Thymus (tissue), 11 donors: ENCODE measurements around the gene MTUS2. TPM values are rescaled to one million over a fixed set of nuclear protein-coding genes. Genes with fewer than 3 reads are reported as not detected.

Experiments used
- DNase-seq, 9 donors: peaks; one replicate each; pipeline ENCODE4 v3.0.0-alpha.2; 2013; ENCODE audit warnings: low spot score in 9 of 9, low read depth in 6 of 9, missing footprints in 1 of 9
- H3K27ac ChIP-seq, 2 donors: one replicate each; pipeline ENCODE4 v1.5.1; 2013; ENCODE audit warnings: control low read depth in 1 of 2, low read depth in 1 of 2, low read length in 1 of 2, mild to moderate bottlenecking in 1 of 2, moderate library complexity in 1 of 2
- H3K27me3 ChIP-seq, 2 donors: one replicate each; pipeline ENCODE4 v1.5.1; 2013; ENCODE audit warnings: low read length in 1 of 2; ENCODE audit not compliant: control insufficient read depth in 2 of 2, insufficient read depth in 1 of 2
- H3K36me3 ChIP-seq, 2 donors: one replicate each; pipeline ENCODE4 v1.5.1; 2013; ENCODE audit warnings: low read length in 1 of 2, mild to moderate bottlenecking in 1 of 2, moderate library complexity in 1 of 2; ENCODE audit not compliant: control insufficient read depth in 2 of 2, insufficient read depth in 2 of 2
- H3K4me1 ChIP-seq, 2 donors: one replicate each; pipeline ENCODE4 v1.5.1; 2013; ENCODE audit warnings: low read length in 2 of 2; ENCODE audit not compliant: control insufficient read depth in 2 of 2, insufficient read depth in 2 of 2
- H3K4me3 ChIP-seq, 2 donors: one replicate each; pipeline ENCODE4 v1.5.1; 2013; ENCODE audit warnings: low read length in 2 of 2, control low read depth in 1 of 2, mild to moderate bottlenecking in 1 of 2
- H3K9me3 ChIP-seq, 2 donors: one replicate each; pipeline ENCODE4 v1.5.1; 2013; ENCODE audit warnings: low read length in 1 of 2, mild to moderate bottlenecking in 1 of 2; ENCODE audit not compliant: control insufficient read depth in 2 of 2, insufficient read depth in 1 of 2
- WGBS: extraction: QIAGEN DNeasy Blood & Tissue Kit; methylation state at CpG from one replicate; pipeline ENCODE4 v1.1.7; 2013; 5-methylcytosine and 5-hydroxymethylcytosine counted together
- polyA plus RNA-seq: library from polyadenylated mRNA; stranded (reverse); fragments of 200-250 nt; gene quantifications from one replicate; pipeline ENCODE4 v1.2.3, GENCODE V29; 2013
- total RNA-seq: library from RNA; stranded (reverse); fragments of 120-200 nt; gene quantifications from one replicate; pipeline ENCODE4 v1.2.4, GENCODE V29; 2013
- donor health status: healthy.

Gene MTUS2
- total and polyA plus RNA-seq, 2 donors: 0.09 to 0.18 TPM

DNA sequence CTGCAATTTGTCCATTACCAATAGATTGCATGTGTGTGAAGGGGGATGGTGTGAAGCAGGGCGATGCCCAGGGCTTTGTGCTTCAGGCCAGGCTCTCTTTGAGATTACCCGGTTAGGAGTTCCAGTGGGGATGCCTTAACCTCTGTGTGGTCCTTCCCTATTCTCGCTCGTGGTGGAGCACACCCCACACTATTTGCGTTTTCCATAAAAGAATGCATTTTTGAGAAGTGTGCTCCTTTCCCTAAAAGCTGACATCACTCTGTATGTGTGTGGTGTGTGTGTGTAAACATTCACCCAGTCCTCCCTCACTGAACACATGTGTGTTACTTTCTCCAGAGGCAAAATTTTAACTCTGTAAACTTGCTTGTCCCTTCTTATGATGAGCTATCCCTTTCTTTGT, 467.1 kb downstream of the MTUS2 start:
- Histone ChIP-seq H3K27me3 (no peaks in the 10 kb centered on the region), H3K27ac (no peak overlapping the region), H3K36me3 (no peaks in the 10 kb centered on the region), H3K4me1 (no peaks in the 10 kb centered on the region), H3K4me3 (no peak overlapping the region), H3K9me3 (no peaks in the 10 kb centered on the region)
- WGBS: 95% methylated on average over 5 of the region's 5 CpGs
- no peak for DNase-seq

DNA sequence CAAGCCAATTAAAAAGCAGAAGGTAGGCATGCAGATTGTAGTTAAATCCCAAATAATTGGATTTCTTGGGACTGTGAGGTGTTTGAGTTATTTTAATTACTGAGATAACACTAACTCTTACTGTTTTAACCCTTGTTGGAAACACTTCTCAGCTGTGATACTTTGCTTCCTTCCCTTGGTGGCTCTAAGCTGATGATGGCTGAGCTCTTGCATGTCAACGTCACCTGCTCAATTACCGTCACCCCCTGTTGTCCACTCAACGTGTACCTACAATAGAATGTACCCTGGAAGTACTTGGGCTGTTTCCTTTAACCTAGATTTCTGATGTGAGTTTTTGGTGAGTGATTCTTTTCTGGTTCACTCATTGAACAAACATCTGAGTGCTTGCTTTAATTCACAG, 471.9 kb downstream of the MTUS2 start:
- Histone ChIP-seq H3K36me3 (no peaks in the 10 kb centered on the region), H3K27me3 (no peaks in the 10 kb centered on the region), H3K27ac (no peak overlapping the region), H3K9me3 (no peaks in the 10 kb centered on the region), H3K4me3 (no peak overlapping the region), H3K4me1 (no peaks in the 10 kb centered on the region)
- WGBS: 82% methylated on average over 3 of the region's 3 CpGs
- no peak for DNase-seq

DNA sequence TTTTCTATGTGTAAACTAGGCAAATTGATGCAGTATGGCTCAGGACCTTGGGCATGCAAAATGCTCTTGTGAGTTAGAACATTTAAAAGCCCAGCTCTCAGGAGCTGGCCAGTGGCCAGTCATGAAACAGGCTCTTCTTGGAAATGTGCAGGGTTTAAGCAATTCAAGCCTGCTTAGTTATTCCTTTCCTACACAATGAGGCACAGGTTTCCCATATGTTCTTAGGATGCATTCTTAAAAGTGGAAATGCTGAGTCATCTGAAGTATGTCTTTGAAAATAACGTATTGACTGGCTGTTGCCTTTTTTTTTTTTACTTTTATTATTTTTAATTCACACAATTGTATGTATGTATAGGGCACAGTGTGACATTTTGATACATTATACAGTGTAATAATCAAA, 474.7 kb downstream of the MTUS2 start:
- no peak for DNase-seq
- H3K4me3 ChIP-seq: no peak overlapping the region
- H3K4me1 ChIP-seq: no peaks in the 10 kb centered on the region
- H3K27me3 ChIP-seq: no peaks in the 10 kb centered on the region
- 39% methylated on average over 1 of the region's 1 CpG for whole genome bisulfite sequencing
- no peaks in the 10 kb centered on the region for H3K36me3 ChIP-seq
- no peak overlapping the region for H3K27ac ChIP-seq
- no peaks in the 10 kb centered on the region for H3K9me3 ChIP-seq

DNA sequence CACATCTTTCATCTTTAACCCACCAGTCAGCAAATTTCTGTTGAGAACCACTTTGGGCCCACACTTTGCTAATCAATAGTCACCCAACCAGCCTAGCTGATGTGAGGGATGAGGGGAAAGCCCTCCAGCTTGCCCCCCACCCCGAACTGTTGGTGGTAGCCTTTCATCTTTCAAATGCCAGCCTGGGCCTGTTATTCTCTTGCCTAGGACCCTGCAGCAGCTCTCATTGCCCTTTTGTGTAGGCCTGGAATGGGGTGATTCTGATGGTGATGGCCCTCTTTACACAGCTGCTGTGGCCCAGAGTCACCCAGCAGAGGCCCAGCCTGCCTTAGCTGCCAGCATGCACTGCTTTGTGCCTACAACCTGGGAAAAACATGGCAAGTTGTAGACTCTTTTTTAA, 480.9 kb downstream of the MTUS2 start:
- Histone ChIP-seq H3K27ac (no peak overlapping the region), H3K4me1 (no peaks in the 10 kb centered on the region), H3K27me3 (no peaks in the 10 kb centered on the region), H3K36me3 (no peaks in the 10 kb centered on the region), H3K4me3 (no peak overlapping the region), H3K9me3 (peaks cover 0 to 9% of the 10 kb centered on the region in 2 donors)
- 63% methylated on average over 1 of the region's 1 CpG for WGBS
- no peak for DNase-seq

DNA sequence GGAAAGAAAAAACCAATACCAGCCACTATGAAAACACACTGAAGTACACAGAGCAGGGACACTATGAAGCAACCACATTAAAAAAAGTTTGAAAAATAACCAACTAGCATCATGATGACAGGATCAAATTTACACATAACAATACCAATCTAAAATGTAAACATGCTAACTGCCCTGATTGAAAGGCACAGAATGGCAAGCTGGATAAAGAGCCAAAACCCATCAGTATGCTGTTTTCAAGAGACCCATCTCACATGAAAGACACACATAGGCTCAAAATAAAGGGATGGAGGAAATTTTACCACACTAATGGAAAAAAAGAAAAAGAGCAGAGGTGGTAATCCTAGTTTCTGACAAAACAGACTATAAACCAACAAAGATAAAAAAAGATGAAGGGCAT, 484.0 kb downstream of the MTUS2 start:
- Histone ChIP-seq H3K9me3 (peaks cover 0 to 9% of the 10 kb centered on the region in 2 donors), H3K4me3 (no peak overlapping the region), H3K36me3 (no peaks in the 10 kb centered on the region), H3K27me3 (no peaks in the 10 kb centered on the region), H3K27ac (no peak overlapping the region), H3K4me1 (no peaks in the 10 kb centered on the region)
- DNase-seq: no peak

DNA sequence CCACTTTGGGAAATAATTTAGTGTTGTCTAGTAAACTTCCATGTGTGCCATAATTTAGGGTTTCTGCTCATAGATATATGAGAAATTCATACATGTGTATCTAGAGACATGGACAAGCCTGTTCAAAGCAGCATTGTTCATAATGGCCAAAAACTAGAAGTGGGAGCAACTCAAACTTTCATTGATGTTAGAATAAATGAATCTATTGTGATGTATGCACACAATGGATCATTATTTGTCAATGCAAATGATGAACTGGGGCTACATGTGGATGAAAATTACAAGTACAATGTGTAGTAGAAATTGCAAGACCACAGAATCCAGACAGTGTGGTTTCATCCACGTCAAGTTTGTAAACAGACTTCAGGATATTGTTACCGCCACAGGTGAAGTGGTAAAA, 490.7 kb downstream of the MTUS2 start:
- H3K9me3 ChIP-seq: no peaks in the 10 kb centered on the region
- DNase-seq: no peak
- H3K27me3 ChIP-seq: peaks cover 0 to 2% of the 10 kb centered on the region in 2 donors
- H3K36me3 ChIP-seq: no peaks in the 10 kb centered on the region
- no peaks in the 10 kb centered on the region for H3K4me1 ChIP-seq
- H3K27ac ChIP-seq: no peak overlapping the region
- H3K4me3 ChIP-seq: no peak overlapping the region
- WGBS: 81% methylated on average over 2 of the region's 2 CpGs

DNA sequence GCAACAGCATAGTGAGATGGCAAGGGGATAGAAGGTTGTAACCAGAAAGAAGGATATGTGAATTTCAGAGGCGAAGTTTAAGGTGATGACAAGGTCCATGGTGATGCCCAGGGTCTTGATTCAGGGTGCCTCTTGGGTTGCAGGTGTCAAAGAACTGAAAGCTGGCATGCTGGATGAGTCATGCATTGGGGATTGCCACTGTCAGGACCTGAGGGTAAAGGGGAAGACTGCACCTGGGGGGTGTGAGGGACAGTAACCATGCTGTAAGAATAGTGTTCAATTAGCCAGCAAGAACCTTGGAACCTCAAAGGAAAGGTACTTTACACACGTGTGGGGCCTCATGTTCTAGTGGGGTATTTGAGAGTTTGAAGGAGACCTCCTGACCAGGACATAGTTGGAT, 495.7 kb downstream of the MTUS2 start:
- no peaks in the 10 kb centered on the region for H3K36me3 ChIP-seq
- WGBS: 89% methylated on average over 2 of the region's 2 CpGs
- H3K9me3 ChIP-seq: no peaks in the 10 kb centered on the region
- H3K4me3 ChIP-seq: no peak overlapping the region
- no peak for DNase-seq
- no peaks in the 10 kb centered on the region for H3K4me1 ChIP-seq
- peaks cover 0 to 2% of the 10 kb centered on the region in 2 donors for H3K27me3 ChIP-seq
- no peak overlapping the region for H3K27ac ChIP-seq

DNA sequence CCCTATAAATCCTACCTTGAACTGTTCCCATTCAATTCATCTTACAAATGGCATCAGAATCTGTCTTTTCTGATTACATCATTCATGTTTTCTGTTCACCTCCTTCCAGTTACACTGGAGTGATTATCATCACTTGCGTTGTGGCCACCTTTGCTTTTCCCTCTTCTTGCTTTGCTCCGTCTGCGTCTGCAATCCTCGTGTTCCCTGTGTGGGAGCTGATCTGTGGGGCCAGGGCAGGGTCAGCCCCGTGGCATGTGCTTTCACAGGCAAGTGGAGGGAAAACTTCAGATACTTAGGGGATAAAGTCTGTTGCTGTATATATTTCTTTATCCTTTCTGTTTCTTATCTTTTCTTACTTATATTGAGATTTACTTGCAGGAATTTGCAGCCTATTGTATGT, 497.7 kb downstream of the MTUS2 start:
- Histone ChIP-seq H3K4me1 (no peaks in the 10 kb centered on the region), H3K9me3 (no peaks in the 10 kb centered on the region), H3K27ac (no peak overlapping the region), H3K36me3 (no peaks in the 10 kb centered on the region), H3K4me3 (no peak overlapping the region), H3K27me3 (no peaks in the 10 kb centered on the region)
- DNase-seq: no peak
- 74% methylated on average over 5 of the region's 5 CpGs for WGBS

DNA sequence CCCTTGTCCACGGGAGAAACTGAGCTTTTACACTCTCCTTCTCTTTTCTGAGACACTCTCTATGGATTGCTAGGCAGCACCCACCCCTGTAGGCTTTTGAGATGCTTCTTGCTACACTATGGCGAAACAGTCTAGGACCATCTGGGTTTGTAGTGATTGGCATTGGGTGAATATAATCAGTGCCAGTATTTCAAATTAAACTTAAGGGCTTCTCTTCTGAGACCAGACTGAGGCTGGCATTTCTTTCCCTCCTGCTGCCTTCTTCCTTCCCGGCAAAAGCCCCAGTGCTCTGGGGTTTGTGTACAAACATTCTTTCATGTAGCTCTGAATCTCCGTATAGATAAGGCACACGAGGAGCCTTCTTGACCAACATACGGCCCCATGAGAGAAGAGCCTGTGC, 498.6 kb downstream of the MTUS2 start:
- no peaks in the 10 kb centered on the region for H3K4me1 ChIP-seq
- no peaks in the 10 kb centered on the region for H3K36me3 ChIP-seq
- no peak for DNase-seq
- no peak overlapping the region for H3K27ac ChIP-seq
- no peaks in the 10 kb centered on the region for H3K9me3 ChIP-seq
- 77% methylated on average over 6 of the region's 6 CpGs for WGBS
- H3K27me3 ChIP-seq: no peaks in the 10 kb centered on the region
- no peak overlapping the region for H3K4me3 ChIP-seq

DNA sequence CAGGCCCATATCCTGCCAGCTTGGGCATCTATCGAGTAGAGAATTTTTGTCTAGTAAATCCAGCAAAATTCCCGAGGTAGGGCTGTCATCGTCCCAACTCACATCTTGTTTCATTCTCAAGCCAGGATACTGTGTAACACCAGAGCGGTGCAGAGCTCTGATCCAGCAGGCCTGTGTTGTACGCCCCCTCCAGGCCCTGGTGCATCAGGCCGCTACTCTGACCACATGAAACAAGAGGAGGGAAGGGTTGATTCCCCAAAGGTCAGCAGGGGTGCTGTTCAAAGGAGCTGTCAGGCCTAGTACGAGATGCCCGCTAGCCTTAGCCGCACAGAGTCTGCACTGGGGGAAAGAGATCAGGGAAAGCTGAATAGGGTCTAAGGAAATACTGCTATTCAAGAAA, 499.3 kb downstream of the MTUS2 start:
- H3K9me3 ChIP-seq: no peaks in the 10 kb centered on the region
- H3K27me3 ChIP-seq: no peaks in the 10 kb centered on the region
- no peaks in the 10 kb centered on the region for H3K36me3 ChIP-seq
- 91% methylated on average over 9 of the region's 9 CpGs for WGBS
- no peak for DNase-seq
- no peak overlapping the region for H3K27ac ChIP-seq
- H3K4me3 ChIP-seq: no peak overlapping the region
- no peaks in the 10 kb centered on the region for H3K4me1 ChIP-seq
